SK-N-SH (cell line): Measurements from ENCODE around the gene FIGNL1. TPM values are rescaled to one million over a fixed set of nuclear protein-coding genes. Genes with fewer than 3 reads are reported as not detected.

ENCODE experiments used
- CTCF ChIA-PET: fragments of 300-600, 350-600 bp; formaldehyde crosslinking; extraction: SDS; loops from one replicate; lab custom pipeline; 2021; lab: Yijun Ruan, JAX
- POLR2A ChIA-PET: fragments of 350-600 bp; sonication (Branson Sonifier 250); formaldehyde crosslinking; extraction: SDS; loops from one replicate; lab custom pipeline; 2020; ENCODE audit warnings: antibody characterized with exemption, inconsistent platforms; lab: Yijun Ruan, JAX
- DNase-seq: peaks from one replicate; pipeline ENCODE4 v3.0.0; 2012
- H2AFZ ChIP-seq: fragments of 200-600 bp; sonication (generic); 2 replicates; pipeline ENCODE4 v1.8.1; 2016; ENCODE audit warnings: antibody characterized with exemption, mild to moderate bottlenecking, low read depth
- H3F3A ChIP-seq: fragments of 200-600 bp; sonication (generic); replicated peaks from 2 replicates; pipeline ENCODE3; 2016; ENCODE audit warnings: antibody characterized with exemption, mild to moderate bottlenecking; ENCODE audit not compliant: insufficient read depth
- H3K27ac ChIP-seq, 2 experiments: fragments of 200-500 bp in 1 of 2; fragments of 200-600 bp in 1 of 2; sonication (Bioruptor generic) in 1 of 2; sonication (generic), shearing (Covaris generic) in 1 of 2; 2 replicates each; pipeline versions ENCODE4 v1.5.1 to v1.6.1; 2014 to 2016; ENCODE audit warnings: low read depth in 2 of 2, inconsistent platforms in 1 of 2, low read length in 1 of 2, mild to moderate bottlenecking in 1 of 2, mixed read lengths in 1 of 2
- H3K27me3 ChIP-seq: fragments of 200-600 bp; sonication (generic), shearing (Covaris generic); 2 replicates; pipeline ENCODE4 v1.6.1; 2016; ENCODE audit warnings: mixed run types; ENCODE audit not compliant: insufficient read depth
- H3K36me3 ChIP-seq, 2 experiments: fragments of 200-500 bp in 1 of 2; fragments of 200-600 bp in 1 of 2; sonication (Bioruptor generic) in 1 of 2; sonication (generic) in 1 of 2; replicated peaks in 1 of 2; 2 replicates each; pipeline versions ENCODE3 to v1.5.1; 2014 to 2016; ENCODE audit warnings: low read length in 1 of 2, mild to moderate bottlenecking in 1 of 2; ENCODE audit not compliant: insufficient read depth in 2 of 2, control insufficient read depth in 1 of 2
- H3K4me1 ChIP-seq, 2 experiments: fragments of 200-500 bp in 1 of 2; fragments of 200-600 bp in 1 of 2; sonication (Bioruptor generic) in 1 of 2; sonication (generic), shearing (Covaris generic) in 1 of 2; 2 replicates each; pipeline versions ENCODE4 v1.5.1 to v1.6.1; 2014 to 2016; ENCODE audit warnings: low read depth in 1 of 2, low read length in 1 of 2, mixed run types in 1 of 2; ENCODE audit not compliant: insufficient read depth in 2 of 2, control insufficient read depth in 1 of 2
- H3K4me2 ChIP-seq: fragments of 200-600 bp; sonication (generic), shearing (Covaris generic); 2 replicates; pipeline ENCODE4 v1.6.1; 2017; ENCODE audit warnings: mixed run types
- H3K4me3 ChIP-seq, 2 experiments: fragments of 200-500 bp in 1 of 2; fragments of 200-600 bp in 1 of 2; sonication (Bioruptor generic) in 1 of 2; sonication (generic), shearing (Covaris generic) in 1 of 2; 2 replicates each; pipeline versions ENCODE4 v1.5.1 to v1.8.1; 2014 to 2016; ENCODE audit warnings: low read depth in 2 of 2, inconsistent platforms in 1 of 2, low read length in 1 of 2, mild to moderate bottlenecking in 1 of 2, mixed read lengths in 1 of 2, moderate library complexity in 1 of 2
- H3K79me2 ChIP-seq: fragments of 200-600 bp; sonication (generic); 2 replicates; pipeline ENCODE4 v1.8.1; 2017; ENCODE audit warnings: mild to moderate bottlenecking; ENCODE audit not compliant: insufficient read depth
- H3K9ac ChIP-seq: fragments of 200-600 bp; sonication (generic); 2 replicates; pipeline ENCODE4 v1.6.1; 2017; ENCODE audit warnings: mixed run types
- H3K9me2 ChIP-seq: fragments of 200-600 bp; sonication (generic); 2 replicates; pipeline ENCODE4 v1.6.1; 2017; ENCODE audit warnings: mixed run types
- H3K9me3 ChIP-seq: fragments of 200-600 bp; sonication (generic); 2 replicates; pipeline ENCODE4 v1.6.1; 2017; ENCODE audit warnings: mixed run types, mild to moderate bottlenecking, moderate library complexity
- H4K20me1 ChIP-seq: fragments of 200-600 bp; sonication (generic); 2 replicates; pipeline ENCODE4 v1.6.1; 2017; ENCODE audit warnings: mild to moderate bottlenecking, mixed run types; ENCODE audit not compliant: insufficient read depth
- EP300 ChIP-seq, 2 experiments: IDR thresholded peaks; 2 replicates each; pipeline versions ENCODE4 v1.4.0 to v1.6.1; 2012; ENCODE audit warnings: borderline replicate concordance in 1 of 2, low read depth in 1 of 2, low read length in 1 of 2
- EZH2phosphoT487 ChIP-seq: fragments of 200-600 bp; sonication (generic); IDR thresholded peaks from 2 replicates; pipeline ENCODE4 v1.6.1; 2017; ENCODE audit warnings: low read depth, mixed run types, mild to moderate bottlenecking, antibody characterized with exemption, moderate library complexity, borderline replicate concordance
- FOSL2 ChIP-seq: IDR thresholded peaks from 2 replicates; pipeline ENCODE4 v1.4.0; 2012; ENCODE audit warnings: low read depth, mild to moderate bottlenecking, moderate library complexity, borderline replicate concordance
- IRF3 ChIP-seq: fragments of 150-350 bp; IDR thresholded peaks from 2 replicates; pipeline ENCODE4 v1.6.1; 2016; ENCODE audit warnings: mild to moderate bottlenecking, low read depth, low read length
- MEF2A ChIP-seq: IDR thresholded peaks from 2 replicates; pipeline ENCODE4 v1.4.0; 2012; ENCODE audit warnings: low read depth, borderline replicate concordance
- MXI1 ChIP-seq: IDR thresholded peaks from 2 replicates; pipeline ENCODE4 v1.6.1; 2012; ENCODE audit warnings: mild to moderate bottlenecking, low read depth, low read length, improper control_type of control experiment
- NFIC ChIP-seq: IDR thresholded peaks from 2 replicates; pipeline ENCODE4 v1.4.0; 2012; ENCODE audit warnings: borderline replicate concordance
- PBX3 ChIP-seq: IDR thresholded peaks from 2 replicates; pipeline ENCODE4; 2012
- RCOR1 ChIP-seq: fragments of 150-350 bp; IDR thresholded peaks from 2 replicates; pipeline ENCODE4 v1.6.1; 2017; ENCODE audit warnings: antibody characterized with exemption, low read length
- USF2 ChIP-seq: fragments of 150-350 bp; IDR thresholded peaks from 2 replicates; pipeline ENCODE4 v1.6.1; 2017; ENCODE audit warnings: antibody characterized with exemption, low read length, low read depth, borderline replicate concordance
- WGBS: methylation state at CpG from one replicate; pipeline ENCODE4 v1.1.6; 2017; ENCODE audit warnings: low lambda C conversion rate; 5-methylcytosine and 5-hydroxymethylcytosine counted together
- polyA plus RNA-seq, 3 experiments: library from polyadenylated mRNA; depleted of rRNA; stranded (reverse); fragments of >200 nt; gene quantifications; 2 replicates each; pipeline ENCODE4 v1.2.3, GENCODE V29; 2012

FIGNL1 gene
- polyA plus RNA-seq, 1 of the 3 experiments (the other 2 are of a cell fraction) = 6.7 TPM

GRCh38 chr7:50406935-50407334 is 43.2 kb downstream of the FIGNL1 start:
- Histone ChIP-seq H4K20me1 (no peaks in the 10 kb centered on the region), H3K79me2 (no peaks in the 10 kb centered on the region), H3K4me3 (no peak overlapping the region), H3K9ac (no peak overlapping the region), H3F3A (no peaks in the 10 kb centered on the region), H2AFZ (no peak overlapping the region), H3K4me2 (no peak overlapping the region), H3K36me3 (no peaks in the 10 kb centered on the region), H3K4me1 (no peaks in the 10 kb centered on the region), H3K9me3 (no peaks in the 10 kb centered on the region), H3K27ac (no peak overlapping the region), H3K27me3 (peaks cover 26% of the 10 kb centered on the region), H3K9me2 (no peaks in the 10 kb centered on the region)
- ChIA-PET CTCF (interaction anchor here (0.9 to 6.8 kb wide), 5 partner anchors 11 to 314 kb away, joined by 3 to 71 read pairs (median 4); partner anchors contain the start of gene ZPBP), POLR2A (no interaction called here)
- 15% methylated on average over 5 of the region's 5 CpGs for WGBS
- no peak for TF ChIP-seq EZH2phosphoT487
- no peak for TF ChIP-seq RCOR1
- TF ChIP-seq FOSL2 = no peak
- TF ChIP-seq MEF2A = no peak
- TF ChIP-seq NFIC = no peak
- TF ChIP-seq USF2 = no peak
- TF ChIP-seq MXI1 = no peak
- no peak for TF ChIP-seq IRF3
- TF ChIP-seq PBX3 = no peak
- no peak for DNase-seq

- H3K27me3 ChIP-seq = peaks cover 43% of the 10 kb centered on the region
- H3F3A ChIP-seq = no peaks in the 10 kb centered on the region
- no peak overlapping the region for H3K9ac ChIP-seq
- H3K9me2 ChIP-seq = no peaks in the 10 kb centered on the region
- H3K4me3 ChIP-seq = no peak overlapping the region
- no peaks in the 10 kb centered on the region for H3K9me3 ChIP-seq
- no peak for TF ChIP-seq EP300 (IDR thresholded peaks at IDR 0.05; ENCODE audit: borderline replicate concordance in 1 of 2, low read depth in 1 of 2, low read length in 1 of 2)
- ChIA-PET CTCF (interaction anchor here (1.3 to 6.8 kb wide), 3 partner anchors 13 to 274 kb away, joined by 4 to 71 read pairs (median 4); no protein-coding TSS in a partner anchor), POLR2A (no interaction called here)
- H3K4me1 ChIP-seq = peaks cover 0 to 2% of the 10 kb centered on the region in 2 experiments; a peak in 1 of 4 replicates
- H4K20me1 ChIP-seq = no peaks in the 10 kb centered on the region
- no peak overlapping the region for H3K27ac ChIP-seq
- no peak overlapping the region for H2AFZ ChIP-seq
- H3K4me2 ChIP-seq = no peak overlapping the region
- H3K36me3 ChIP-seq = no peaks in the 10 kb centered on the region
- DNase-seq = no peak
- H3K79me2 ChIP-seq = no peaks in the 10 kb centered on the region
- WGBS = 35% methylated on average over 7 of the region's 7 CpGs
These were observed 44.9 kb downstream of the FIGNL1 start for GRCh38 chr7:50405221-50405620.
